Endothelial cell of umbilical vein (primary cell): ENCODE data around the gene VSTM4. TPM values are rescaled to one million over a fixed set of nuclear protein-coding genes. Genes with fewer than 3 reads are reported as not detected.

Source experiments
- BruUV-seq: library from RNA; stranded (reverse); fragments of 400-500 nt; replicated peaks from 2 replicates; lab custom pipeline; 2021; lab: Mats Ljungman, UMichigan
- CTCF ChIA-PET: fragments of 300-600, 350-600 bp; sonication (Branson Sonifier 250); formaldehyde crosslinking; loops from one replicate; lab custom pipeline; 2021; ENCODE audit warnings: antibody characterized with exemption, inconsistent platforms; lab: Charles Lee
- POLR2A ChIA-PET: fragments of 300-600, 350-600 bp; sonication (Branson Sonifier 250); formaldehyde crosslinking; loops from one replicate; lab custom pipeline; 2021; ENCODE audit warnings: antibody characterized with exemption, inconsistent platforms; lab: Charles Lee
- DNase-seq: peaks from one replicate; pipeline ENCODE4 v3.0.0-alpha.2; 2011; ENCODE audit warnings: low read depth, low spot score
- FAIRE-seq: peaks from 2 replicates; lab custom pipeline; 2011; peaks lifted over from hg19 to GRCh38; lab: Jason Lieb, UNC
- H2AFZ ChIP-seq: 2 replicates; pipeline ENCODE4 v1.6.0; 2012; ENCODE audit warnings: low read depth, low read length, control low read depth, inconsistent platforms
- H3K27ac ChIP-seq: 2 replicates; pipeline ENCODE4 v1.5.1; 2011; ENCODE audit warnings: low read depth, mild to moderate bottlenecking, control low read depth, low read length, moderate library complexity; ENCODE audit not compliant: insufficient read depth
- H3K27me3 ChIP-seq, 2 experiments: 2 replicates each; pipeline versions ENCODE4 v1.6.0 to v1.6.1; 2011; ENCODE audit warnings: low read length in 2 of 2, mixed read lengths in 1 of 2; ENCODE audit not compliant: control insufficient read depth in 2 of 2, insufficient read depth in 2 of 2
- H3K36me3 ChIP-seq, 2 experiments: 2 replicates in 1 of 2; 3 replicates in 1 of 2; pipeline ENCODE4 v1.5.1; 2011; ENCODE audit warnings: low read length in 2 of 2, mild to moderate bottlenecking in 1 of 2, moderate library complexity in 1 of 2; ENCODE audit not compliant: control insufficient read depth in 2 of 2, insufficient read depth in 2 of 2; ENCODE audit errors: extremely low read depth in 1 of 2
- H3K4me1 ChIP-seq: 3 replicates; pipeline ENCODE4 v1.5.1; 2011; ENCODE audit warnings: mild to moderate bottlenecking, low read length; ENCODE audit not compliant: control insufficient read depth, insufficient read depth; ENCODE audit errors: extremely low read depth
- H3K4me2 ChIP-seq: 2 replicates; pipeline ENCODE4 v1.6.1; 2011; ENCODE audit warnings: low read length, control low read depth, mixed read lengths; ENCODE audit not compliant: insufficient read depth
- H3K4me3 ChIP-seq, 3 experiments: fragments of 200-600 bp in 1 of 3; sonication (generic), shearing (Covaris generic) in 1 of 3; replicated peaks in 1 of 3; 2 replicates each; pipeline ENCODE4 v1.5.1; 2011 to 2016; ENCODE audit warnings: control low read depth in 3 of 3, low read length in 3 of 3, mild to moderate bottlenecking in 2 of 3, inconsistent platforms in 1 of 3, low read depth in 1 of 3, moderate library complexity in 1 of 3; ENCODE audit not compliant: insufficient read depth in 1 of 3
- H3K79me2 ChIP-seq: 2 replicates; pipeline ENCODE4 v1.6.0; 2012; ENCODE audit warnings: low read length, inconsistent platforms; ENCODE audit not compliant: control insufficient read depth, insufficient read depth
- H3K9ac ChIP-seq: replicated peaks from 2 replicates; pipeline ENCODE3; 2011; ENCODE audit warnings: low read length, control low read depth; ENCODE audit not compliant: insufficient read depth; ENCODE audit errors: extremely low read depth
- H3K9me1 ChIP-seq: replicated peaks from 3 replicates; pipeline ENCODE4 v1.6.0; 2011; ENCODE audit warnings: mild to moderate bottlenecking, low read length; ENCODE audit not compliant: control insufficient read depth, insufficient read depth; ENCODE audit errors: extremely low read depth
- H3K9me3 ChIP-seq: replicated peaks from 2 replicates; pipeline ENCODE4 v1.5.1; 2012; ENCODE audit warnings: low read length, inconsistent platforms; ENCODE audit not compliant: control insufficient read depth, insufficient read depth
- H4K20me1 ChIP-seq: replicated peaks from 2 replicates; pipeline ENCODE3; 2011; ENCODE audit warnings: mild to moderate bottlenecking, low read length; ENCODE audit not compliant: control insufficient read depth, insufficient read depth; ENCODE audit errors: extremely low read depth
- GATA2 ChIP-seq: IDR thresholded peaks from 2 replicates; pipeline ENCODE4 v1.7.0; 2011; ENCODE audit warnings: low read depth, mild to moderate bottlenecking, moderate library complexity, mixed read lengths, low read length; ENCODE audit not compliant: insufficient read length, insufficient read depth
- JUN ChIP-seq: IDR thresholded peaks from 2 replicates; pipeline ENCODE4 v1.6.1; 2011; ENCODE audit warnings: borderline replicate concordance, low read depth; ENCODE audit not compliant: insufficient read length, insufficient read depth
- MAX ChIP-seq: IDR thresholded peaks from 2 replicates; pipeline ENCODE4 v1.6.1; 2011; ENCODE audit not compliant: insufficient read depth, insufficient read length
- MYC ChIP-seq: IDR thresholded peaks from one replicate; pipeline ENCODE4 v1.6.1; 2011; ENCODE audit warnings: mild to moderate bottlenecking, low read depth, low read length
- POLR2A ChIP-seq: IDR thresholded peaks from 2 replicates; pipeline ENCODE4 v1.6.1; 2012; ENCODE audit warnings: low read depth, mild to moderate bottlenecking, control low read depth, low read length
- POLR2AphosphoS5 ChIP-seq: IDR thresholded peaks from 2 replicates; pipeline ENCODE4 v1.6.1; 2012; ENCODE audit warnings: low read depth, mild to moderate bottlenecking, control low read depth, low read length, moderate library complexity; ENCODE audit not compliant: insufficient read depth
- dilution Hi-C: fragments of 300-500 bp; cut with MboI; formaldehyde crosslinking; loops from one replicate; pipeline ENCODE4 v1.15.0; 2019; ENCODE audit warnings: low sequenced_read_pairs; ENCODE audit not compliant: extremely low pct_ligation_motif_present
- intact Hi-C: fragments of 100-400 bp; cut with micrococcal nuclease; formaldehyde crosslinking; loops from one replicate; pipeline ENCODE4 v1.10.0; 2022
- polyA plus RNA-seq, 4 experiments: library from polyadenylated mRNA; depleted of rRNA in 3 of 4; stranded (reverse) in 3 of 4; unstranded in 1 of 4; fragments of >200 nt; gene quantifications; 2 replicates each; pipeline versions ENCODE4 v1.2.1 to v1.2.3, GENCODE V29; 2011 to 2012; ENCODE audit warnings: missing spikeins in 1 of 4
- total RNA-seq: library from RNA; stranded (reverse); gene quantifications from 2 replicates; pipeline ENCODE4 v1.2.3, GENCODE V29; 2021
- TF ChIP-seq, protein P1 (sequence below), 2 donors: IDR thresholded peaks; 1 replicate in 1 of 2; 2 replicates in 1 of 2; pipeline ENCODE4 v1.5.1; 2011; ENCODE audit warnings: low read length in 2 of 2, mild to moderate bottlenecking in 2 of 2, moderate library complexity in 2 of 2, control low read depth in 1 of 2, inconsistent platforms in 1 of 2, low read depth in 1 of 2; ENCODE audit not compliant: insufficient read depth in 1 of 2; ENCODE audit errors: extremely low read depth in 1 of 2

The VSTM4 gene
- total and polyA plus RNA-seq, 2 donors (not counting 3 experiments of a cell fraction or from before 2014, with no cell fraction given) = 0.07 TPM

DNA sequence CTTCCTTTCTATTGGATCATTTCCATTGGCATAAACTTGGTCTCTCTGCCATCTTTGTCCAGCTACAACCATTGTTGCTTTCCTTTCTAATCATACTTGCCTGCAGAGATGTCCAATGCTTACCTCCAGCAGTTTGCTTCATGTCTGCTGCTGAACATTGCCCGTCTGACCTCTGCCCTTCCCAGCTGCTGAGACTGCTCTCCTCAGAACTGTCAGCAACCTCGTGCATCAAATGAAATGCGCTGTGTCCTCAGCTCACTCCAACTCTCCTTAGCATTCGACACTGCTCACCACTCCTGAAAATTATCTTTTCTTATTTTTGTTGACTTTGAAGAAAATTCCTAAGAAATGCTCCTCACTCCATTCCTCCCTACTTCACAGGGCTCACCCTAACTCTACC is 13.5 kb upstream of the VSTM4 start:
- no peak overlapping the region for H3K9ac ChIP-seq
- H3K27ac ChIP-seq = no peak overlapping the region
- peaks cover 0 to 3% of the 10 kb centered on the region in 2 experiments for H3K27me3 ChIP-seq
- no peaks in the 10 kb centered on the region for H3K9me1 ChIP-seq
- ChIA-PET CTCF (no interaction called here), POLR2A (no interaction called here)
- DNase-seq (no peak), FAIRE-seq (no peak)
- no peak overlapping the region for H3K4me3 ChIP-seq
- H3K79me2 ChIP-seq = no peaks in the 10 kb centered on the region
- no peak for TF ChIP-seq MAX
- TF ChIP-seq MYC = no peak
- no peak for TF ChIP-seq JUN
- TF ChIP-seq POLR2AphosphoS5 = no peak
- no peak for TF ChIP-seq POLR2A
- no peak for TF ChIP-seq GATA2
- TF ChIP-seq, protein P1, sequence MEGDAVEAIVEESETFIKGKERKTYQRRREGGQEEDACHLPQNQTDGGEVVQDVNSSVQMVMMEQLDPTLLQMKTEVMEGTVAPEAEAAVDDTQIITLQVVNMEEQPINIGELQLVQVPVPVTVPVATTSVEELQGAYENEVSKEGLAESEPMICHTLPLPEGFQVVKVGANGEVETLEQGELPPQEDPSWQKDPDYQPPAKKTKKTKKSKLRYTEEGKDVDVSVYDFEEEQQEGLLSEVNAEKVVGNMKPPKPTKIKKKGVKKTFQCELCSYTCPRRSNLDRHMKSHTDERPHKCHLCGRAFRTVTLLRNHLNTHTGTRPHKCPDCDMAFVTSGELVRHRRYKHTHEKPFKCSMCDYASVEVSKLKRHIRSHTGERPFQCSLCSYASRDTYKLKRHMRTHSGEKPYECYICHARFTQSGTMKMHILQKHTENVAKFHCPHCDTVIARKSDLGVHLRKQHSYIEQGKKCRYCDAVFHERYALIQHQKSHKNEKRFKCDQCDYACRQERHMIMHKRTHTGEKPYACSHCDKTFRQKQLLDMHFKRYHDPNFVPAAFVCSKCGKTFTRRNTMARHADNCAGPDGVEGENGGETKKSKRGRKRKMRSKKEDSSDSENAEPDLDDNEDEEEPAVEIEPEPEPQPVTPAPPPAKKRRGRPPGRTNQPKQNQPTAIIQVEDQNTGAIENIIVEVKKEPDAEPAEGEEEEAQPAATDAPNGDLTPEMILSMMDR (IDR thresholded peaks at IDR 0.05; ENCODE audit: extremely low read depth in 1 of 2, insufficient read depth in 1 of 2, low read depth in 1 of 2, low read length in 2 of 2) = no peak
- dilution Hi-C loops = no loop called here
- no peak overlapping the region for H2AFZ ChIP-seq
- H3K36me3 ChIP-seq = no peaks in the 10 kb centered on the region
- no peak overlapping the region for H3K4me2 ChIP-seq
- H3K4me1 ChIP-seq = no peaks in the 10 kb centered on the region
- no TSS peak for BruUV-seq
- no peaks in the 10 kb centered on the region for H3K9me3 ChIP-seq
- no peaks in the 10 kb centered on the region for H4K20me1 ChIP-seq
- intact Hi-C loops = no loop called here
